ENCODE measurements around the gene DRC7. TPM values are rescaled to one million over a fixed set of nuclear protein-coding genes. Genes with fewer than 3 reads are reported as not detected.

The DRC7 gene
- total RNA-seq, 1 donor from 2014 or later = 0.41 TPM

DNA sequence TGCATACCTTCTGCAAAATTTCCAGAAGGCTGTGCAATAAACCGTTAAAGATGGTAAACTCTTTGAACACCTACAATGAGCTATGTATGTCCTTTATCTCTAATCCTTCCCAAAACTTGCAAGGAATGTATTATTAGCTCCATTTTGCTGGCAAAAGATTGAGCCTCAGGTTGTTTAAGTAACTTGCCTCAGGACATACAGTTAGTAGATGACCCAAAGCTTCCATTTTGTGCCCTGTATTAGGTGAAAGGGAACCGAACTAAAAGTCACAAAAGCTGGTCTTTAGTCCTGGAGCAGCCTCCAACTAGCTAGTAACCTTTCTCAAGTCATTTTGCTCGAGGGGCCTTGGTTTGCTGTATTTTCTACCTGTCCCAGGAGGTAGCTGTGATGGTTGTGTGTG, 22.2 kb upstream of the DRC7 start:
- no peak overlapping the region for H3K4me3 ChIP-seq
- no peaks in the 10 kb centered on the region for H3K36me3 ChIP-seq

DNA sequence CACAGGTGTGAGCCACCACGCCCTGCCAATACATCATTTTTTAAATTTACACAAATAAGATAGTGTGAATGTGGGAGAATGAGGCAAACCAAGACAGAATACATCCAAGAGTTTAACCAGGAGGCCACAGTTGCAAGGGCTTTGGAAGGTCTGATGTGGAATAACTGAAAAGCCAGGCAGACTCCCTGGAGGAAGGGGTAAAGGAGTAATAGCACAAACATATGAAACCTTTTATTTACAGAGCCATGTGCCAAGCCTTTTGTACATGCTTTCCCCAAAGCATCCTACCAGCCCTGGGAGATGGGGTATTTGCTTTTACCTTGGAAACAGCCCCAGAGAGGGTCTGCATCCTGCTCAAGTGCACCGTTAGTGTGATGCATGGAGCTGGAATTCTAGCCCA, 21.8 kb upstream of the DRC7 start:
- Mint-ChIP-seq H3K27ac (no peak overlapping the region), H3K9me3 (no peaks in the 10 kb centered on the region), H3K4me3 (no peak overlapping the region), H3K27me3 (ENCODE audit: insufficient read depth, low read depth) (peaks cover 6% of the 10 kb centered on the region), H3K4me1 (peaks cover 23% of the 10 kb centered on the region), H3K36me3 (no peaks in the 10 kb centered on the region)
- H3K9ac ChIP-seq = no peak overlapping the region
- no peak overlapping the region for H3K27ac ChIP-seq
- no peaks in the 10 kb centered on the region for H3K79me2 ChIP-seq (ENCODE audit: low read depth)
- TF ChIP-seq EZH2phosphoT487 (IDR thresholded peaks at IDR 0.05) (no peak), EZH2 (IDR thresholded peaks at IDR 0.05) (no peak)
- TF ChIP-seq, protein P1, sequence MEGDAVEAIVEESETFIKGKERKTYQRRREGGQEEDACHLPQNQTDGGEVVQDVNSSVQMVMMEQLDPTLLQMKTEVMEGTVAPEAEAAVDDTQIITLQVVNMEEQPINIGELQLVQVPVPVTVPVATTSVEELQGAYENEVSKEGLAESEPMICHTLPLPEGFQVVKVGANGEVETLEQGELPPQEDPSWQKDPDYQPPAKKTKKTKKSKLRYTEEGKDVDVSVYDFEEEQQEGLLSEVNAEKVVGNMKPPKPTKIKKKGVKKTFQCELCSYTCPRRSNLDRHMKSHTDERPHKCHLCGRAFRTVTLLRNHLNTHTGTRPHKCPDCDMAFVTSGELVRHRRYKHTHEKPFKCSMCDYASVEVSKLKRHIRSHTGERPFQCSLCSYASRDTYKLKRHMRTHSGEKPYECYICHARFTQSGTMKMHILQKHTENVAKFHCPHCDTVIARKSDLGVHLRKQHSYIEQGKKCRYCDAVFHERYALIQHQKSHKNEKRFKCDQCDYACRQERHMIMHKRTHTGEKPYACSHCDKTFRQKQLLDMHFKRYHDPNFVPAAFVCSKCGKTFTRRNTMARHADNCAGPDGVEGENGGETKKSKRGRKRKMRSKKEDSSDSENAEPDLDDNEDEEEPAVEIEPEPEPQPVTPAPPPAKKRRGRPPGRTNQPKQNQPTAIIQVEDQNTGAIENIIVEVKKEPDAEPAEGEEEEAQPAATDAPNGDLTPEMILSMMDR (IDR thresholded peaks at IDR 0.05) = no peak
- DNase-seq (ENCODE audit: low spot score) = no peak
- peaks cover 19% of the 10 kb centered on the region for H3K4me1 ChIP-seq
- no peak overlapping the region for H3K4me2 ChIP-seq
- H4K20me1 ChIP-seq (ENCODE audit: low read depth) = no peaks in the 10 kb centered on the region
- no peaks in the 10 kb centered on the region for H3K27me3 ChIP-seq
- no peak overlapping the region for H3K4me3 ChIP-seq
- no peaks in the 10 kb centered on the region for H3K9me3 ChIP-seq (ENCODE audit: low read depth)
- no peak overlapping the region for H2AFZ ChIP-seq (replicated peaks)
- H3K36me3 ChIP-seq = no peaks in the 10 kb centered on the region
- H3F3A ChIP-seq (ENCODE audit: low read depth) = peaks cover 10% of the 10 kb centered on the region

More for the DNA sequence above, 22.2 kb upstream of the DRC7 start:
- no peaks in the 10 kb centered on the region for H3K9me3 Mint-ChIP-seq
- Histone ChIP-seq H3K79me2 (ENCODE audit: low read depth) (no peaks in the 10 kb centered on the region), H3K9me3 (ENCODE audit: low read depth) (no peaks in the 10 kb centered on the region), H3K4me2 (no peak overlapping the region), H3K4me1 (peaks cover 19% of the 10 kb centered on the region), H4K20me1 (ENCODE audit: low read depth) (no peaks in the 10 kb centered on the region), H3K9ac (no peak overlapping the region), H3K27ac (no peak overlapping the region), H3F3A (ENCODE audit: low read depth) (peaks cover 10% of the 10 kb centered on the region), H3K27me3 (no peaks in the 10 kb centered on the region), H2AFZ (replicated peaks) (no peak overlapping the region)
- H3K4me3 Mint-ChIP-seq = no peak overlapping the region
- peaks cover 6% of the 10 kb centered on the region for H3K27me3 Mint-ChIP-seq (ENCODE audit: insufficient read depth, low read depth)
- TF ChIP-seq, protein P1 (IDR thresholded peaks at IDR 0.05) = no peak
- TF ChIP-seq EZH2 (IDR thresholded peaks at IDR 0.05) (no peak), EZH2phosphoT487 (IDR thresholded peaks at IDR 0.05) (no peak)
- no peak overlapping the region for H3K27ac Mint-ChIP-seq
- H3K4me1 Mint-ChIP-seq = peaks cover 20% of the 10 kb centered on the region
- H3K36me3 Mint-ChIP-seq = no peaks in the 10 kb centered on the region
- DNase-seq (ENCODE audit: low spot score) = no peak

DNA sequence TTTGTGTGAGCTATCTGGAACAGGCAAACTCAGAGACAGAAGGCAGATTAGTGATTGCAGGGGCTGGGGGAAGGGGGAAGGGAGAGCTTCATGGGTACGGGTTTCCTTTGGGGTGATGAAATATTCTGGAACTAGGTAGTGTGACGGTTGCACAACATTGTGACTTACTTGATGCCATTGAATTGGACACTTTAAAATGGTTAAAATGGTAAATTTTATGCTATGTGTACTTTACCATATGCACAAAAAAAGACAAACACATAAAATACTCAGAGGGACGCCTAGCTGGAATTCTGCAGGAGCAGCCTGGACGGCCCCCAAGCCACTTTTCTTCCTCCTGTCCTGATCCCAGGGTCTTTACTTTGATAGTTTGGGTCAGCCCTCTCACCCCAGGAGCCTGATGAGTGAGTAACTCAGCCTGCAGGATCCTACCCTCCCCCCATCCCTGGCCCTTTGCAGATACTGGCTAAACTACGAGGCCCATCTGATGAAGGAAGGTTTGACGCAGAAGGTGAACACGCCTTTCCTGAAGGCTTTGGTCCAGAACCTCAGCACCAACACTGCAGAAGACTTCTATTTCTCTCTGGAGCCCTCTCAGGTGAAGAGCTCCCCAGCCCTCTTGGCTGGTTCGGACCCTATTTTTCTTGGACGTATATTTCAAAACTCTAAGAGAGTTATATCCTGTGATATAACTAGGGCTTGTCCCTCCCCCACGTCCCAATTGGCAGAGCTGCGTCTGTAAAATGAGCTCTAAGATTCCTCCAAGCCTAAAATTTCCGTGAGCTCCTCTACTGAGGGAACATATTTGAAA, 18.7 kb upstream of the DRC7 start:
- peak; percentile 65 for DNase-seq (ENCODE audit: low spot score)
- no peak overlapping the region for H3K27ac Mint-ChIP-seq
- H3K9me3 ChIP-seq (ENCODE audit: low read depth) = no peaks in the 10 kb centered on the region
- H3K4me3 Mint-ChIP-seq = no peak overlapping the region
- no peaks in the 10 kb centered on the region for H3K36me3 Mint-ChIP-seq
- no peaks in the 10 kb centered on the region for H3K27me3 ChIP-seq
- H3F3A ChIP-seq (ENCODE audit: low read depth) = peaks cover 10% of the 10 kb centered on the region
- peak overlapping the region; percentile 65 for H3K4me2 ChIP-seq
- H3K9me3 Mint-ChIP-seq = no peaks in the 10 kb centered on the region
- no peak overlapping the region for H3K4me3 ChIP-seq
- H4K20me1 ChIP-seq (ENCODE audit: low read depth) = no peaks in the 10 kb centered on the region
- no peak overlapping the region for H3K27ac ChIP-seq
- H3K79me2 ChIP-seq (ENCODE audit: low read depth) = no peaks in the 10 kb centered on the region
- peak overlapping the region; percentile 17 for H2AFZ ChIP-seq (replicated peaks)
- no peak overlapping the region for H3K9ac ChIP-seq
- no peak for TF ChIP-seq EZH2 (IDR thresholded peaks at IDR 0.05)
- no peak for TF ChIP-seq EZH2phosphoT487 (IDR thresholded peaks at IDR 0.05)
- TF ChIP-seq, protein P1 (IDR thresholded peaks at IDR 0.05) = no peak
- peaks cover 3% of the 10 kb centered on the region for H3K27me3 Mint-ChIP-seq (ENCODE audit: insufficient read depth, low read depth)
- H3K36me3 ChIP-seq = no peaks in the 10 kb centered on the region
- H3K4me1 ChIP-seq = peaks cover 19% of the 10 kb centered on the region
- peaks cover 33% of the 10 kb centered on the region for H3K4me1 Mint-ChIP-seq

Measured in neural progenitor cell (in vitro differentiated cells).